IPS-18a (cell line): ENCODE measurements around the gene SERPINB1.

ENCODE experiments used
- H3K27ac ChIP-seq: one replicate; pipeline ENCODE4 v1.5.1; 2013; ENCODE audit warnings: low read length
- H3K27me3 ChIP-seq: one replicate; pipeline ENCODE4 v1.6.1; 2013; ENCODE audit warnings: mild to moderate bottlenecking, low read length; ENCODE audit not compliant: control insufficient read depth, insufficient read depth
- H3K36me3 ChIP-seq: one replicate; pipeline ENCODE4 v1.6.1; 2013; ENCODE audit warnings: low read depth, low read length; ENCODE audit not compliant: control insufficient read depth
- H3K4me1 ChIP-seq: one replicate; pipeline ENCODE4 v1.6.1; 2013; ENCODE audit warnings: low read depth, low read length; ENCODE audit not compliant: control insufficient read depth
- H3K4me3 ChIP-seq: one replicate; pipeline ENCODE4 v1.5.1; 2013; ENCODE audit warnings: low read length
- H3K9ac ChIP-seq: one replicate; pipeline ENCODE4 v1.6.1; 2013; ENCODE audit warnings: mild to moderate bottlenecking, low read length, moderate library complexity
- H3K9me3 ChIP-seq: one replicate; pipeline ENCODE4 v1.6.1; 2013; ENCODE audit warnings: low read depth, low read length; ENCODE audit not compliant: control insufficient read depth

The SERPINB1 gene

GRCh38 chr6:2795162-2795561 is 46.5 kb downstream of the SERPINB1 start:
- H3K9me3 ChIP-seq: no peaks in the 10 kb centered on the region
- no peak overlapping the region for H3K27ac ChIP-seq
- no peaks in the 10 kb centered on the region for H3K36me3 ChIP-seq
- no peak overlapping the region for H3K4me3 ChIP-seq
- H3K9ac ChIP-seq: no peak overlapping the region
- no peaks in the 10 kb centered on the region for H3K27me3 ChIP-seq
- peaks cover 4% of the 10 kb centered on the region for H3K4me1 ChIP-seq

GRCh38 chr6:2794171-2794730 is 47.4 kb downstream of the SERPINB1 start:
- Histone ChIP-seq H3K9ac (no peak overlapping the region), H3K27ac (no peak overlapping the region), H3K9me3 (no peaks in the 10 kb centered on the region), H3K27me3 (no peaks in the 10 kb centered on the region), H3K4me3 (no peak overlapping the region), H3K4me1 (peaks cover 4% of the 10 kb centered on the region), H3K36me3 (no peaks in the 10 kb centered on the region)

- no peaks in the 10 kb centered on the region for H3K9me3 ChIP-seq
- no peak overlapping the region for H3K4me3 ChIP-seq
- H3K27me3 ChIP-seq: no peaks in the 10 kb centered on the region
- H3K4me1 ChIP-seq: peaks cover 4% of the 10 kb centered on the region
- H3K9ac ChIP-seq: no peak overlapping the region
- H3K36me3 ChIP-seq: no peaks in the 10 kb centered on the region
- H3K27ac ChIP-seq: no peak overlapping the region
Measured at GRCh38 chr6:2793534-2794151, 48.0 kb downstream of the SERPINB1 start.

- H3K27ac ChIP-seq: no peak overlapping the region
- H3K4me3 ChIP-seq: no peak overlapping the region
- peaks cover 4% of the 10 kb centered on the region for H3K4me1 ChIP-seq
- H3K27me3 ChIP-seq: no peaks in the 10 kb centered on the region
- H3K36me3 ChIP-seq: no peaks in the 10 kb centered on the region
- H3K9me3 ChIP-seq: no peaks in the 10 kb centered on the region
- H3K9ac ChIP-seq: no peak overlapping the region
Measured at GRCh38 chr6:2792330-2793110, 49.1 kb downstream of the SERPINB1 start.

GRCh38 chr6:2791450-2791974 is 50.2 kb downstream of the SERPINB1 start:
- Histone ChIP-seq H3K27me3 (no peaks in the 10 kb centered on the region), H3K9ac (no peak overlapping the region), H3K9me3 (no peaks in the 10 kb centered on the region), H3K4me1 (peaks cover 4% of the 10 kb centered on the region), H3K36me3 (no peaks in the 10 kb centered on the region), H3K27ac (no peak overlapping the region), H3K4me3 (no peak overlapping the region)

- Histone ChIP-seq H3K27ac (no peak overlapping the region), H3K27me3 (no peaks in the 10 kb centered on the region), H3K4me1 (peaks cover 4% of the 10 kb centered on the region), H3K36me3 (no peaks in the 10 kb centered on the region), H3K4me3 (no peak overlapping the region), H3K9me3 (no peaks in the 10 kb centered on the region), H3K9ac (no peak overlapping the region)
Measured at GRCh38 chr6:2790588-2791449, 50.8 kb downstream of the SERPINB1 start.

GRCh38 chr6:2786269-2786668 is 55.4 kb downstream of the SERPINB1 start:
- Histone ChIP-seq H3K9ac (no peak overlapping the region), H3K4me1 (peaks cover 6% of the 10 kb centered on the region), H3K36me3 (peaks cover 4% of the 10 kb centered on the region), H3K27me3 (no peaks in the 10 kb centered on the region), H3K27ac (no peak overlapping the region), H3K9me3 (no peaks in the 10 kb centered on the region), H3K4me3 (no peak overlapping the region)

- Histone ChIP-seq H3K4me1 (peaks cover 3% of the 10 kb centered on the region), H3K27me3 (no peaks in the 10 kb centered on the region), H3K9me3 (no peaks in the 10 kb centered on the region), H3K4me3 (no peak overlapping the region), H3K27ac (no peak overlapping the region), H3K36me3 (peaks cover 14% of the 10 kb centered on the region), H3K9ac (no peak overlapping the region)
Measured at GRCh38 chr6:2784930-2785329, 56.7 kb downstream of the SERPINB1 start.

GRCh38 chr6:2784061-2784460 is 57.6 kb downstream of the SERPINB1 start:
- Histone ChIP-seq H3K27me3 (no peaks in the 10 kb centered on the region), H3K9me3 (no peaks in the 10 kb centered on the region), H3K4me3 (no peak overlapping the region), H3K9ac (no peak overlapping the region), H3K4me1 (peaks cover 3% of the 10 kb centered on the region), H3K27ac (no peak overlapping the region), H3K36me3 (peaks cover 20% of the 10 kb centered on the region)

GRCh38 chr6:2783188-2783963 is 58.3 kb downstream of the SERPINB1 start:
- no peaks in the 10 kb centered on the region for H3K9me3 ChIP-seq
- no peak overlapping the region for H3K27ac ChIP-seq
- no peaks in the 10 kb centered on the region for H3K27me3 ChIP-seq
- no peak overlapping the region for H3K9ac ChIP-seq
- H3K4me1 ChIP-seq: peaks cover 3% of the 10 kb centered on the region
- no peak overlapping the region for H3K4me3 ChIP-seq
- peaks cover 20% of the 10 kb centered on the region for H3K36me3 ChIP-seq
